ENCODE measurements around the gene DACT2.

Gene DACT2

DNA sequence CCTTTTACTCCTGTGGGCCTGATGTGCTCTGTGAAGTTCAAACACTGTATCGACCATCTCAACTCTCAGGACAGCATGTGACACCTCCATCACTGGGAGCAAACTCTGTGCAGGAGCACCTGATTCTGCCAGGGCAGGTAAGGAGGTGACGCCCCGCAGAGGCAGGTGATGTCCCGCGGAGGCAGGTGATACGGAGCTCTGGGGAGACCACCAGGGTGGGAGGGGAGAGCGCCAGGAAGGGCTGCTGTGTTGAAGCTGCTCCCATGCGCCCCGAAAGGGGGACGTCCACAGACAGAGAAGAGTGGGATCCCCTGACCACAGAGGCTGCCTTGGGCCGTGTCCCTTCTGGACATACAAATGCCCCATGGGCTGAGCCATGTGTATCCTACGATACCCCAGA, 58.3 kb downstream of the DACT2 start:
- DNase-seq: no peak

DNA sequence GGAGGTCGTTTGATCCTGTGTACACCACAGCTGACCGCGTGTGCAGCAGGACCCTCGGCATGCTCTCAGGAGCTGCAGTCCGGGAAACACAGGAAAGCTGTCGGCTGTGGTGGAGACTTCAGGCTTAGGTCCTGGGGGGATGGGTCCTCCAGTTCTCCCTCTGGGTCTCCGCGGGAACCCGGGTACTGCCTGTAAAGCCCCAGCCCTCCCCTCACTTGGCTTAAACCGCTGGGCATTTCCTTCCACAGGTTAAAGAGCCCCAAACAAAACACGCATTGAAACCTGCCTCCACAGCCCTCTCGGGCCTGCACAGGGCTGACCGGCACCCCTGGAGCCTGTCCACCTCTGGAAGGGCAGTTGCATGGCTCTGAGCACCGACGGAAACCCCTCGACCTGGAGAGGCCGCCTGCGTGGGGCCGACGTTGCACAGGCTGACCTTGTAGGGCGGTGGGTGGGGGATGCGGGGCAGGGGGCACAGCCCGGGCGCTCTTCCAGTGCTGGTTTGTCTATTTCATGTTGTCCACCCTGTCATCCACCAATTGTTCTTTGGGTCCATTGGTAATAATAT, 59.1 kb downstream of the DACT2 start:
- DNase-seq: no peak

DNA sequence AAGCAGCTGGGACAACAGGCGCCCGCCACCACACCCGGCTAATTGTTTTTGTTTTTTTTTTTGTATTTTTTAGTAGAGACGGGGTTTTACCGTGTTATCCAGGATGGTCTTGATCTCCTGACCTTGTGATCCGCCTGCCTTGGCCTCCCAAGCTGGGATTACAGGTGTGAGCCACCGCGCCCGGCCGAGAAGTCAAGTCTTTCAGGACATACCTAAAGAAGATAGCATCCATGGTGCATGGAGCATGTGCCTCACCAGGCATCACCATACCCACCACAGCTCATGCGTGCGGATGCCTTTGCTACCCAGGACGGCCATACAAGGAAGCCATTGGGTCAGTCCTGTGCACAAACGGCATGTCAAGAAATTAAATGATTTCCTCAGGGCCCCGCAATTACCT, 60.8 kb downstream of the DACT2 start:
- DNase-seq: no peak

DNA sequence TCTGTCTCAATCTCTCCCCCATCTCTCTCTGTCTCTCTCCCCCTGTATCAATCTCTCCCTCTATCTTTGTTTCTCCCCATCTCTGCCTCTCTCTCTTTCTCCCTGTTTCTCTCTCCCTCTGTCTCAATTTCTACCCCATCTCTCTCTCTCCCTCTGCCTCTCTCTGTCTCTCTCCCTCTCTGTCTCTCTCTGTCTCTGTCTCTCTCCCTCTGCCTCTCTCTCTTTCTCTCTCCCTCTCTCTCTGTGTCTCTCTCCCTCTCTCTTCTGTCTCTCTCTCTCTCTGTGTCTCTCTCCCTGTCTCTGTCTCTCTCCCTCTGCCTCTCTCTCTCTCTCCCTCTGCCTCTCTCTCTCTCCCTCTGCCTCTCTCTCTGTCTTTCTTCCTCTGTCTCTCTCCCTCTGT, 62.6 kb downstream of the DACT2 start:
- DNase-seq: no peak
